Spleen (tissue), 11 donors: ENCODE results near the gene CPNE2. TPM values are rescaled to one million over a fixed set of nuclear protein-coding genes. Genes with fewer than 3 reads are reported as not detected.

ENCODE experiments used
- DNase-seq: peaks from one replicate; pipeline ENCODE4 v3.0.0-alpha.2; 2020
- H3K27ac ChIP-seq, 8 donors: fragments of 200-600 bp; sonication (generic) in 7 of 8; 1 replicate in 4 of 8; 2 replicates in 4 of 8; pipeline versions ENCODE4 v1.5.0 to v1.8.0; 2016 to 2021; ENCODE audit warnings: inconsistent platforms in 4 of 8, mild to moderate bottlenecking in 4 of 8, moderate library complexity in 1 of 8
- H3K27me3 ChIP-seq, 7 donors: fragments of 200-600 bp; sonication (generic) in 6 of 7; replicated peaks in 1 of 7; 1 replicate in 4 of 7; 2 replicates in 3 of 7; pipeline versions ENCODE4 v1.5.0 to v1.8.0; 2016 to 2021; ENCODE audit warnings: inconsistent platforms in 3 of 7, mild to moderate bottlenecking in 1 of 7
- H3K36me3 ChIP-seq, 6 donors: fragments of 200-600 bp; sonication (generic) in 5 of 6; 1 replicate in 4 of 6; 2 replicates in 2 of 6; pipeline versions ENCODE4 v1.5.0 to v1.8.0; 2016 to 2021; ENCODE audit warnings: inconsistent platforms in 2 of 6
- H3K4me1 ChIP-seq, 6 donors: fragments of 200-600 bp; sonication (generic) in 5 of 6; 1 replicate in 3 of 6; 2 replicates in 3 of 6; pipeline versions ENCODE4 v1.5.0 to v1.8.0; 2016 to 2021; ENCODE audit warnings: inconsistent platforms in 3 of 6
- H3K4me3 ChIP-seq, 8 donors: fragments of 200-600 bp; sonication (generic) in 7 of 8; 1 replicate in 4 of 8; 2 replicates in 4 of 8; pipeline versions ENCODE4 v1.5.0 to v1.8.0; 2016 to 2021; ENCODE audit warnings: inconsistent platforms in 4 of 8, mild to moderate bottlenecking in 4 of 8, moderate library complexity in 2 of 8
- H3K9me3 ChIP-seq, 8 donors: fragments of 200-600 bp; sonication (generic) in 7 of 8; 1 replicate in 4 of 8; 2 replicates in 4 of 8; pipeline versions ENCODE4 v1.5.0 to v1.8.0; 2016 to 2021; ENCODE audit warnings: inconsistent platforms in 4 of 8
- POLR2A ChIP-seq, 3 donors: fragments of 450-650 bp; IDR thresholded peaks; one replicate each; pipeline ENCODE4 v1.5.1; 2017; ENCODE audit warnings: antibody characterized with exemption in 3 of 3, mild to moderate bottlenecking in 1 of 3
- POLR2AphosphoS5 ChIP-seq, 3 donors: sonication (generic); formaldehyde crosslinking; IDR thresholded peaks; one replicate each; pipeline ENCODE4 v1.5.1; 2017; ENCODE audit warnings: antibody characterized with exemption in 3 of 3
- WGBS, 5 donors: extraction: QIAGEN DNeasy Blood & Tissue Kit in 3 of 5; methylation state at CpG; one replicate each; pipeline versions ENCODE4 v1.1.5 to v1.1.7; 2013 to 2018; 5-methylcytosine and 5-hydroxymethylcytosine counted together
- intact Hi-C: fragments of 100-400 bp; cut with DNase I; formaldehyde crosslinking; loops from one replicate; pipeline ENCODE4 v1.15.0; 2023; ENCODE audit warnings: low total_unique reads
- polyA plus RNA-seq, 3 donors: library from polyadenylated mRNA; stranded (reverse); fragments of 200-250 nt; gene quantifications; one replicate each; pipeline ENCODE4 v1.2.1, GENCODE V29; 2013
- total RNA-seq, 7 donors: library from RNA; depleted of rRNA in 3 of 7; stranded (reverse); fragments of >200 nt in 3 of 7; fragmentation: NEBNext Ultra II Directional in 4 of 7; extraction: Animal tissue kit (Norgen Biotek cat#: 25700) in 4 of 7; gene quantifications; one replicate each; pipeline versions ENCODE4 v1.1.0 to v1.2.1, GENCODE V29; 2016 to 2021
- TF ChIP-seq, protein P1 (sequence below), 11 experiments: fragments of 200-600 bp in 7 of 11; fragments of 450-650 bp in 4 of 11; sonication (generic) in 4 of 11; IDR thresholded peaks in 8 of 11; conservative IDR thresholded peaks in 3 of 11; 1 replicate in 7 of 11; 2 replicates in 4 of 11; pipeline versions ENCODE4 v1.4.0 to v1.8.0; 2016 to 2021; ENCODE audit warnings: antibody characterized with exemption in 11 of 11, inconsistent platforms in 4 of 11, mild to moderate bottlenecking in 1 of 11
- donor health status: healthy with polysubstance abuse.
- donor health status: DM: no; HTN: no; CAD: no; lungs with moderate emphysema.
- donor health status: DM: no; HTN: no; CAD: no.
- donor health status: Bipolar disorder and iron deficiency.
- donor health status: healthy.
- donor health status: DM: no; HTN: no; CAD: no.
- donor health status: DM: yes; HTN: yes; CAD: no.

Gene CPNE2
- total and polyA plus RNA-seq, 10 donors = 13.3 to 46.5 (median 31.8) TPM

DNA sequence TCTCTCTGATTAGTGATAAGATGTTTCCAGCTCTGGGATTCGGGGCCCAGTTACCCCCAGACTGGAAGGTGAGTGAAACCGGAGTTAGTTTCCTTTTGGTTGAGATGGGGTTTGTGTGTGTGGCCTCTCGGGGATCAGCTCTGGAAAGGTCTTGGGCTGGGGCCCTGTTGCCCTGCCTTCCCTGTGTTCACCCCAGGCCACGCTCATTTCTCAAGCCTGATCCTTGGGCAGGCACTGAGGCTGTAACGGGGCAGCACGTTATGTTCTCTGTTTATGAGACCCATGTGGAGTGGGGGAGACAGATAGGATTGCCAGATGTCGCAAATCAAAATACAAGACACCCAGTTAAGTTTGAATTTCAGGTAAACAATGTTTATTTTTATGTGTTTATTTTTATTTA lies 35.5 kb downstream of the CPNE2 start:
- no peak for DNase-seq
- H3K4me3 ChIP-seq = no peak overlapping the region
- H3K9me3 ChIP-seq = no peaks in the 10 kb centered on the region
- H3K27me3 ChIP-seq = no peaks in the 10 kb centered on the region
- peaks cover 0 to 89% (median 0%) of the 10 kb centered on the region in 6 donors for H3K36me3 ChIP-seq
- WGBS, 5 donors = 93 to 96% (median 94%) methylated on average over 7 of the region's 7 CpGs
- intact Hi-C loops = no loop called here
- TF ChIP-seq POLR2A (IDR thresholded peaks at IDR 0.05) = no peak
- TF ChIP-seq, protein P1, sequence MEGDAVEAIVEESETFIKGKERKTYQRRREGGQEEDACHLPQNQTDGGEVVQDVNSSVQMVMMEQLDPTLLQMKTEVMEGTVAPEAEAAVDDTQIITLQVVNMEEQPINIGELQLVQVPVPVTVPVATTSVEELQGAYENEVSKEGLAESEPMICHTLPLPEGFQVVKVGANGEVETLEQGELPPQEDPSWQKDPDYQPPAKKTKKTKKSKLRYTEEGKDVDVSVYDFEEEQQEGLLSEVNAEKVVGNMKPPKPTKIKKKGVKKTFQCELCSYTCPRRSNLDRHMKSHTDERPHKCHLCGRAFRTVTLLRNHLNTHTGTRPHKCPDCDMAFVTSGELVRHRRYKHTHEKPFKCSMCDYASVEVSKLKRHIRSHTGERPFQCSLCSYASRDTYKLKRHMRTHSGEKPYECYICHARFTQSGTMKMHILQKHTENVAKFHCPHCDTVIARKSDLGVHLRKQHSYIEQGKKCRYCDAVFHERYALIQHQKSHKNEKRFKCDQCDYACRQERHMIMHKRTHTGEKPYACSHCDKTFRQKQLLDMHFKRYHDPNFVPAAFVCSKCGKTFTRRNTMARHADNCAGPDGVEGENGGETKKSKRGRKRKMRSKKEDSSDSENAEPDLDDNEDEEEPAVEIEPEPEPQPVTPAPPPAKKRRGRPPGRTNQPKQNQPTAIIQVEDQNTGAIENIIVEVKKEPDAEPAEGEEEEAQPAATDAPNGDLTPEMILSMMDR (IDR thresholded peaks at IDR 0.05 in 8 of 11, conservative IDR thresholded peaks at IDR 0.05 in 3 of 11) = no peak
- TF ChIP-seq POLR2AphosphoS5 (IDR thresholded peaks at IDR 0.05) = no peak
- peaks cover 0 to 80% (median 7%) of the 10 kb centered on the region in 6 donors for H3K4me1 ChIP-seq
- peak overlapping the region in 2 of 8 donors; percentile 2 to 49 for H3K27ac ChIP-seq

GRCh38 chr16:57128771-57129389 lies 36.5 kb downstream of the CPNE2 start:
- DNase-seq = no peak
- no peaks in the 10 kb centered on the region for H3K27me3 ChIP-seq
- H3K36me3 ChIP-seq = peaks cover 0 to 92% (median 0%) of the 10 kb centered on the region in 6 donors
- H3K4me3 ChIP-seq = peak overlapping the region in 1 of 8 donors; percentile 3
- no peak for TF ChIP-seq POLR2AphosphoS5 (IDR thresholded peaks at IDR 0.05)
- TF ChIP-seq, protein P1 (IDR thresholded peaks at IDR 0.05 in 8 of 11, conservative IDR thresholded peaks at IDR 0.05 in 3 of 11) = no peak
- peak overlapping the region in 4 of 8 donors; percentile 39 to 58 (median 50) for H3K27ac ChIP-seq
- WGBS, 5 donors = 54 to 72% (median 64%) methylated on average over 11 of the region's 11 CpGs
- intact Hi-C loops = no loop called here
- H3K4me1 ChIP-seq = peaks cover 0 to 80% (median 6%) of the 10 kb centered on the region in 6 donors
- H3K9me3 ChIP-seq = no peaks in the 10 kb centered on the region

DNA sequence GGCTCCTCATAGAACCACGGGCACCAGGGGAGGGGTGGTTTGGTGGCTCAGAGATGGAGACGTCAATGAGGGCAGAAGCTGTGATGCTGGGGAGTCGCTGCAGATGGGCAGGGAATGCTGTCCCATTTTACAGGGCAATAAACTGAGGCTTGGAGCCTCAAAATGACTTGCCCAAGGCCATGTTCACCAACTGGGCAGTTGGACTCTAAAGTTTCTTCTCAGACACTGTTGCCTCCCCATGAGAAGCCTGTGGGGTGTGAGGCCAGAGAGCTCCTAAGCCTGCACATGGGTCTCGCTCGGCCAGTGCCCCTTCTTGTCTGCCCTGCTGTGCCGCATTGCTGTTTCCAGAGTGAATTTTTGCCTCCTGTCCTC lies 38.6 kb downstream of the CPNE2 start:
- peak overlapping the region in 4 of 8 donors; percentile 4 to 80 (median 50) for H3K27ac ChIP-seq
- H3K27me3 ChIP-seq = no peaks in the 10 kb centered on the region
- H3K4me3 ChIP-seq = no peak overlapping the region
- intact Hi-C loops = no loop called here
- 84 to 96% (median 90%) methylated on average over 6 of the region's 6 CpGs for WGBS, 5 donors
- no peaks in the 10 kb centered on the region for H3K9me3 ChIP-seq
- DNase-seq = no peak
- TF ChIP-seq POLR2A (IDR thresholded peaks at IDR 0.05) (no peak), POLR2AphosphoS5 (IDR thresholded peaks at IDR 0.05) (no peak)
- TF ChIP-seq, protein P1 (IDR thresholded peaks at IDR 0.05 in 8 of 11, conservative IDR thresholded peaks at IDR 0.05 in 3 of 11) = no peak
- peaks cover 10 to 95% (median 20%) of the 10 kb centered on the region in 6 donors for H3K4me1 ChIP-seq
- peaks cover 0 to 85% (median 0%) of the 10 kb centered on the region in 6 donors for H3K36me3 ChIP-seq

GRCh38 chr16:57131351-57131970 lies 39.1 kb downstream of the CPNE2 start:
- H3K27ac ChIP-seq = peak overlapping the region in 2 of 8 donors; percentile 49 to 80
- TF ChIP-seq POLR2AphosphoS5 (IDR thresholded peaks at IDR 0.05) (no peak), POLR2A (IDR thresholded peaks at IDR 0.05) (no peak)
- TF ChIP-seq, protein P1 (IDR thresholded peaks at IDR 0.05 in 8 of 11, conservative IDR thresholded peaks at IDR 0.05 in 3 of 11) = no peak
- H3K27me3 ChIP-seq = no peaks in the 10 kb centered on the region
- H3K9me3 ChIP-seq = no peaks in the 10 kb centered on the region
- H3K4me1 ChIP-seq = peaks cover 10 to 94% (median 23%) of the 10 kb centered on the region in 6 donors
- intact Hi-C loops = no loop called here
- 75 to 90% (median 86%) methylated on average over 17 of the region's 17 CpGs for WGBS, 5 donors
- no peak for DNase-seq
- no peak overlapping the region for H3K4me3 ChIP-seq
- H3K36me3 ChIP-seq = peaks cover 0 to 85% (median 0%) of the 10 kb centered on the region in 6 donors
